Activated CD8-positive, alpha-beta memory T cell treated with anti-CD3 and anti-CD28 coated beads, Interleukin-2, amount 50 U/mL, for 1 hour (primary cell): ENCODE measurements around the gene BRD1.
A peak's percentile ranks its signal among the peaks of the same experiment; 100 is the strongest.

Experiments used
- DNase-seq: peaks from one replicate; pipeline ENCODE4 v3.0.0-alpha.2; 2020; ENCODE audit errors: extremely low read depth

BRD1 gene

GRCh38 chr22:49728570-49729271, 99.0 kb downstream of the BRD1 start:
- no peak for DNase-seq

- no peak for DNase-seq
Observed at GRCh38 chr22:49727881-49728569, 99.6 kb downstream of the BRD1 start.

- no peak for DNase-seq
Observed at GRCh38 chr22:49727191-49727880, 100.3 kb downstream of the BRD1 start.

- no peak for DNase-seq
Observed at GRCh38 chr22:49726701-49727101, 101.0 kb downstream of the BRD1 start.

GRCh38 chr22:49726022-49726681, 101.5 kb downstream of the BRD1 start:
- DNase-seq, result no peak

GRCh38 chr22:49725516-49725915, 102.2 kb downstream of the BRD1 start:
- no peak for DNase-seq

GRCh38 chr22:49724893-49725489, 102.7 kb downstream of the BRD1 start:
- DNase-seq, result peak; percentile 20

GRCh38 chr22:49724030-49724892, 103.4 kb downstream of the BRD1 start:
- DNase-seq, result no peak

- no peak for DNase-seq
Observed at GRCh38 chr22:49723478-49724029, 104.1 kb downstream of the BRD1 start.
